HG02885 (cell line): Measurements from ENCODE around the gene GNE.
"Not testable (repeated sequence)": the region's sequence is repeated elsewhere in the genome, so short reads cannot be mapped to it uniquely, and the experiment has no call there.

Experiments
- ATAC-seq: cut with Tn5 transposase; IDR thresholded peaks from one replicate; pipeline ENCODE4 v1.9.1; 2021; ENCODE audit warnings: mild to moderate bottlenecking; ENCODE audit not compliant: unreplicated experiment, poor library complexity

The GNE gene

DNA sequence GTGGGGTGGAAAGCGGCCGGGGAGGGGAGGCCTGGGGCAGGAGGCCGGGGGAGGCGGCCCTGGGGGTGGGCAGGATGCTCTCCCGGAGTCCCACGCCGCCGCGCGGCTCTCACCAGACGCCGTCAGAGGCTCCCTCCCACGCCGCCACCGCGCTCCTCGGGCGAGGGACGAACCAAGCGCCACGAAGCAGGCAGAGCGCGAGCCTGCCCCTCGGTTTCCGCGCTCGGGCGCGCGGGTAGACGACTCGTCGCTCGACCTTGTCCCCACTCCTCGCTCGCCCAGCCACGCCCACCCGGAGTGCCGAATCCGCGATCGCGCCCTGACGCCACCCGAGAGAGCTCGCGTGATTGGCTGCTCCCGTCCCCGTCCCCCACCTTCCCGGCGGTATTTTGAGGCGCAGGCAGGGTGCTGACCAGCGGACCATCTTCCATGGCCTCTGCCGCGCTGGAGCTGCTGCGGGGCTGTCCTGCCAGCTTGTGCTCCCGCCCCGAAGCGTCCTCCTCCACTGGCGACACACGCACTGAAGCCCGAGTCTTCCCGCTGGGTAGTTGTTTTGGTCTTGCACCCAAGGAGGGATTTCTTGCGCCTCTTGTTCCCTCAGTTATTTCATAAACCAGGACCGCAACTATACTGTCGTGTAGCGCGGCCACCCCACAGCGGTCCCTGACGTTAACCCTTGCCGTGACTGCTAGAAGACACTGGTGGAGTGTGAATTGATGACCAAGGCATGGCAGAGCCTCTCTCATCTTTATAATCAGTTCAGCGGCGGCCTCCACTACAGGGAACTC is at the start of gene GNE:
TSS of gene GNE (minus strand) at position 241 of the 788 bp plus-strand sequence. CDS start 9,093 bp downstream, outside the sequence.
- ATAC-seq, result peak; percentile 89

- no peak for ATAC-seq
These were observed 48.4 kb upstream of the GNE start for GRCh38 chr9:36306471-36307306.

GRCh38 chr9:36304366-36304765 is 46.1 kb upstream of the GNE start:
- not testable (repeated sequence) for ATAC-seq

DNA sequence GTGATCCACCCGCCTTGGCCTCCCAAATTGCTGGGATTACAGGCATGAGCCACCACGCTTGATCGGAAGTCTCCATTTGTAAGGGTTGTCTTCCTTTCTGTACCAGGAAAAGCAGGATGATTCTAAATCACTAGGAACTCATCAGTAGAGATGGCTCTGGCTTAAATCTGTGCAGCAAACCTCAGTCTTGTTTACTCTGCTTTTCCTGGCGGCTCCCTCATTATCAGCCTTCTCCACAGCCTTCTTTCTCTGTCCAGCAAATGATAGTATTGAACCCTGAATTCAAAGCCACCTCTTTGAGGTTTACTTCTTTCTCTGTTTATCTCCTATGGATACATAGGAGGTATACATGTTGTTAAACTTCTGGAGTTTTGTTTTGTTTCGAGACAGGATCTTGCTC is 43.0 kb upstream of the GNE start:
- ATAC-seq, result no peak

DNA sequence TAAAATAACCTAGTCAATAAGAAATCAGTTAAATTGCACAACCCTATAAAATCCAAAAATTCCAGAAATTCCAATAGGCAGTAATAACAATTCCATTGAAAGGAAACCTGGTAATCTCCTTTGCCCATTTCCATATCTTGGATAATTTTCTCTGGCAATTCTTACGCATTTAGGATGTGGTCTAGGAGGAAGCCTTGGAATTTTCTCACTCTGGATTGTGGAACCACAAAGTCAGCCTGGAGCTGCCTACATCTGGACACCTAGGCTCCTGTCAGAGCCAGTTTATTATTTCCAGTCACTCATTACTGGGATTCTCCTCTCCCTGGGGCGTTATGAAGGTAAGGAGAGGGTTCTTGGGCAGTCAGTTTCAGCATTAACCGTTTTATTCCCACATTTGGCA is 40.3 kb upstream of the GNE start:
- no peak for ATAC-seq

- ATAC-seq, result no peak
These were observed 39.5 kb upstream of the GNE start for GRCh38 chr9:36297798-36298197.

DNA sequence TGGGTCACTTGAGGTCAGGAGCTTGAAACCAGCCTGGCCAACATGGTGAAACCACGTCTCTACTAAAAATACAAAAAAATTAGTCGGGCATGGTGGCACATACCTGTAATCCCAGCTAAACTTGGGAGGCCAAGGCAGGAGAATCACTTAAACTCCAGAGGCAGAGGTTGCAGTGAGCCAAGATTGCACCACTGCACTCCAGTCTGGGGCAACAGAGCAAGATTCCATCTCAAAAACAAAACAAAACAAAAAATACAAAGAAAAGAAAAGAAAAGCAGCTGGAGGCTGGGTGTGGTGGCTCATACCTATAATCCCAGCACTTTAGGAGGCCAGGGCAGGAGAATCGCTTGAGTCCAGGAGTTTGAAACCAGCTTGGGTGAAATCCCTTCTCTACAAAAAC is 36.7 kb upstream of the GNE start:
- not testable (repeated sequence) for ATAC-seq

DNA sequence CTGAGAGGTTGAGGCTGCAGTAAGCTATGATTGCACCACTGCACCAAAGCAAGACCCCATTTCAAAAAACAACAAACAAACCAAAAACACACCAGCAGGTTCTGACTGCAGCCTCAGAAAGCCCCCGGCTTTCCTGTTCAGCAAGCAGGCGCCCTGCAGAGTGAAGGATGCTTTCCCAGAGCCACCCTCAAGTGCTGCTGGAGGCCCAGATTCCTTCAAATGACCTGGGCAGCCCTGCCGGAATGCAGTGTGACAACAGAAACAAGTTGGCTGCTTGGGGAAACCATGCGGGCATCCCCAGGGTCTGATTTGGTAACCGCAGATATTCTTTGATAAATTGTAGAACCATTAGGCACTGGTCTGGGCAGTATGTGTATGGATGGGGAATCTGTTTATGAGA is 35.7 kb upstream of the GNE start:
- ATAC-seq, result no peak

GRCh38 chr9:36293171-36293570 is 34.9 kb upstream of the GNE start:
- ATAC-seq, result no peak

DNA sequence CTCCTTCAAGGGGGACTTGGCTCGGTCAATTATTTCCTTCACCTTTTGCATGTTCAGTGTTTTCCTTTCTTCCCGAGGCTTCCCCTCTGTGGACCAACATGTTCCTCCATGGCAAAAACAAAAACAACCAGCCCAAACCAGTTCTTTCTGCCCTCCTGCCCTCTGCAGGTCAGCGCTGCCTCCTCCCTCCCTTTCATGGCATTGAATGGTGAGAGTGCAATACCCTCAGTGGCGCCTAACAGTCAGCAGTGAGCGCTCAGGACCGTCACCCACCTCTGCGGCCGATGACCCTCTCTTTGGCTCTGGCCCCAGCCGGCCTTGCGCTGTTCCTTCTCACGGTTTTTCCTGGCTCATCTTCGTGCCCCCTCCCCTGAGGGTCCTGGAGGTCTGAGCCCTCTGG is 34.4 kb upstream of the GNE start:
- ATAC-seq, result no peak

DNA sequence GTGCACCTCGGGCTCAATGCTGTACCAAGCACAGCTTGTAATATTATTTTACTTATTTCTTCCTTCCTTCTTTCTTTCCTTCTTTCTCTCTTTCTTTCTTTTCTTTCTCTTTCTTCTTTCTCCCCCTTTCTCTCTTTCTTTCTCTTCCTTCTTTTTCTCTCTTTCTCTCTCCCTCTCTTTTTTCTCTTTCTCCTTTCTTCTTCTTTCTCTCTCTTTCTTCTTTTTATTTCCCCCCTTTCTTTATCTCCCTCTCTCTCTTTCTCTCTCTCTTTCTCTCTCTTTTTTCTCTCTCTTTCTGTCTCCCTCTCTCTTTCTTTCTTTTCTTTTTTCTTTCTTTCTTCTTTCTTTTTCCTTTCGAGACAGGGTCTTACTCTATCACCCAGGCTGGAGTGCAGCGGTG is 32.7 kb upstream of the GNE start:
- ATAC-seq, result no peak

DNA sequence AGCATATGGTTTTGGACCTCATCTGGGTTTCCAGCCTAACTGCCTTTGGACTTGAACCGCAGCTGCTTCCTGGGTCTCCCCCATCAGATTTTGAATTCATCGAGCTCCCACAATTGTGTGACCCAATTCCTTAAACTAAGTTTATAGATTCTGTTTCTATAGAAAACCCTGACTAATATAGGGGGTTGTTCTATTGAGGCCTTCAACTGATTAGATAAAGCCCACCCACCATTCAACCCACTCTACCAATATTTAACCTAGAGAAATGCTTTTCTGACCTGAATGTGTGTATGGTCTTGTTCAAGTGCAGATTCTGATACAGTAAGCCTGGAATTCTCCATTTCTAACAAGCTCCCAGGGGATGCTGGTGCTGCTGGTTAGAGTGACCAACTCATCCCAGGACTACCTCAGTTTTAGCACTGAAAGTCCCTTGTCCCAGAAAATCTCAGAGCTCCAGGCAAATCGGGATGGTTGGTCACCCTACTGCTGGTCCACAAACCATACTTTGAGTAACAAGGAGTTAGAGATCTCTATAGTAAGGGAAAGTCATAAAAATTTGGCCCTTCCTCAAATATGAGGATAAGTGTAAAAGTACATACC is 31.7 kb upstream of the GNE start:
- ATAC-seq, result no peak

DNA sequence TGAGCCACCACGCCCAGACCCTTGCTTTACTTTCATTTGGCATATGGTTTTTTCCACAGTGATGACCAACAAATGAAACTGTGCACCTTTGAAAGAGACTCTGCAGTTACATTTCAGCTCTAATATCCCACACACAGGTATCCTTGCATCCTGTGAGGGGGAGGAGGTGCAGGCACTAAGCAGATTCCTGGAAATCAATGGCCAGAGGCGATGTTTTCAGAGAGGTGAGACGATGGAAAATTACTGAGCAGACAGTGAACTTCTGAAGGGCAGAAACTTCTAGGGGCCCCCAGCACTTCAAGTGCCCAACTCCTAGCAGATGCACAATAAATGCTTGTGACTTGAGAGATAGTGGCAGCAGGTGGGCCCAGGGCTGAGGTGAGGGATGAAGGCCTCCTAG is 29.8 kb upstream of the GNE start:
- no peak for ATAC-seq

DNA sequence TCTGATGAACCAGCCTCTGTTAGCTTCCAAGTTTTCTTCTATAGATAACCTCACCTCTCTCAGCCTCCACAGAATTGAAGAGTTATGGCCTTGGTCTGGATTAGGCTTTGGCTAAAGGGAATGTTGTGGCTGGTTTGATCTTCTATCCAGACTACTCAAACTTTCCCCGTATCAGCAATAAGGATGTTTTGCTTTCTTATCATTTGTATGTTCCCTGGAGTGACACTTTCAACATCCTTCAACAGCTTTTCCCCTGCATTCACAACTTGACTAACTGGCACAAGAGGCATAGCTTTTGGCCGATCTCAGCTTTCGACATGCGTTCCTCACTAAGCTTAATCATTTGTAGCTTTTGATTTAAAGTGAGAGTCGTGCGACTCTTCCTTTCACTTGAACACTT is 28.1 kb upstream of the GNE start:
- ATAC-seq, result no peak

- ATAC-seq, result no peak
These were observed 26.0 kb upstream of the GNE start for GRCh38 chr9:36284226-36284625.

- no peak for ATAC-seq
These were observed 24.0 kb upstream of the GNE start for GRCh38 chr9:36282275-36282674.

DNA sequence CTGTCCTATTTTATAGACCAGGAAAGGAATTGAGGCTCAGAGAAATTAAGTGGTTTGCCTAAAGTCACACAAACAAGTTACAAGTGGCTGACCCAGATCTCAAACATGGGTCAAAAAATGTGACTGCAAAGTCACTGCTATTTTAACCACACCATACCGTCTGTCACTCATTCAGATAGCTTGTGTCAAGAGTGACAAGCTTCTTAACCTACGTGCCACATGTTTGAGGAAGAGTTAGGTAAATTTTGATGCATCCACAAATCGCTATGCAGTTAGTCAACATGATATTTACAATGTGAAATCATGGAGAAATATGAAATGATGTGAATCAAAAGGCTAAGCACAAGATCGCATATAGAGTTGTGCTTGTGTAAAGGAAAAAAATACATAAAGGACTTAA is 22.7 kb upstream of the GNE start:
- no peak for ATAC-seq

- ATAC-seq, result no peak
These were observed 20.0 kb upstream of the GNE start for GRCh38 chr9:36278243-36278642.

DNA sequence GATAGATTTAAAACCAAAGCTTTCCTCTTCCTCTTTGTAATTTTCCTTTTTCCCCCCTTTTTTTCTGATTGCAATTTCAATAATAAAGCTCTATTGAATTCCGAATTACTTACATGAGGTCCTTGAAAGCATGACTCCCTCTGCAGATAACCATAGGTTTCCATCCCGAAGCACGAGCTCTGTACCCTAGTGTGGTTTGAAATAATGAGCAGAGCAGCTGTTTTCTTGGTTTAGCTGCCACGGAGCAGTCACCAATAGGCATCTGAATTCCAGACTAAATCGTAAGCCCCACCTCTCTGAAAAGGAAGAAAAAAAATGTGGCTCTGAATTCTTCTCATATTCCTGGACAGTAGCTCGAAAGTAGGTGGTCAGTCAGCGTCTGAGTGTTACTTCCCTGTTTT is 18.5 kb upstream of the GNE start:
- no peak for ATAC-seq

DNA sequence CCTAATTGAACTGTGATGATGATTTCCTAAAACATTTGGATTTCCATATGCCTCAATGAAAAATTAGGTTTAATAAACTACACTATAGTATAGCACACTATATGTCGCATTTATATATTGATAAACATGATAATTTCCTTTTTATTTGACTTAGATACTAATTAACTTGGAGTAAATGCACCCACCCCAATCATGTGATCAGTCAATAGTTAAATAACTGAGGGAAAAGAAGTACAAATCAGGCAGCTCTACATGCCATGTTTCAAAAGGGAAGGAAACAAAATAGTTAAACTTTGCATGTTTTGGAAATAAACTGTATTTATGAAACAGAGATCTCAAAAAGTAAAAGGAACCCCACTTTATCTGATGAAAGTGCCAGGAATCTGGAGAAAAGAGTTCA is 18.0 kb upstream of the GNE start:
- ATAC-seq, result no peak

DNA sequence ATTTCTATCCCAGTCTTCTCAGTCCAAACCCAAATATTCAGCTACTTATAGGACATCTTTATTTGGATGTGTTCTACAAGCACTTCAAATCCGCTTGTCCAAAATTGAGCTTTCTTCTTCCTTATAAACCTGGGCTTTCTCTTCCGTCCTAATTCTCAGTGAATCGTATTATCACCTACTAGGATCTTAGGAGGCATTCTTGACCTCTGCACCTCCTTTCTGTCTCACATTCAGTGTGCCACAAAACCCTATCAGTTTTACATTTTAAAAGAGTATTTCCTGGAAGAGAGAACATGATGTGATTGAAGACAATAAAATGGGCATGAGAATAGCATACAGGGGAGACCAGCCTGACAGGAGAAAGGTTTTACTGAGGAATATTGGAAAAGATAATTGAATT is 16.8 kb upstream of the GNE start:
- no peak for ATAC-seq
